ENCODE measurements around the gene ACP2. TPM values are rescaled to one million over a fixed set of nuclear protein-coding genes. Genes with fewer than 3 reads are reported as not detected.

Gene ACP2
- total RNA-seq, 1 donor from 2014 or later: 72.9 TPM

- ATAC-seq (peak; percentile 7), DNase-seq (ENCODE audit: low spot score) (no peak)
Observed at GRCh38 chr11:47244448-47245350, 3.9 kb downstream of the ACP2 start.

- DNase-seq (ENCODE audit: low spot score): peak; percentile 72
- peak; percentile 54 for ATAC-seq
Observed at GRCh38 chr11:47243454-47243853, 5.2 kb downstream of the ACP2 start.

- ATAC-seq (no peak), DNase-seq (ENCODE audit: low spot score) (no peak)
Observed at GRCh38 chr11:47242596-47243192, 5.9 kb downstream of the ACP2 start.

GRCh38 chr11:47241841-47242301 lies 6.7 kb downstream of the ACP2 start:
- no peak for ATAC-seq
- DNase-seq (ENCODE audit: low spot score): no peak

GRCh38 chr11:47239852-47240251 lies 8.8 kb downstream of the ACP2 start:
- DNase-seq (ENCODE audit: low spot score): no peak
- no peak for ATAC-seq

- no peak for ATAC-seq
Observed at GRCh38 chr11:47236482-47236881, 12.1 kb downstream of the ACP2 start.

GRCh38 chr11:47235163-47235562 lies 13.5 kb downstream of the ACP2 start:
- peak; percentile 2 for ATAC-seq
- DNase-seq (ENCODE audit: low spot score): no peak

More at GRCh38 chr11:47236482-47236881, 12.1 kb downstream of the ACP2 start:
- no peak for DNase-seq (ENCODE audit: low spot score)

GRCh38 chr11:47234669-47235100 lies 13.9 kb downstream of the ACP2 start:
- DNase-seq (ENCODE audit: low spot score) (peak; percentile 91), ATAC-seq (peak; percentile 77)

GRCh38 chr11:47233989-47234668 lies 14.5 kb downstream of the ACP2 start:
- ATAC-seq (peak; percentile 64), DNase-seq (ENCODE audit: low spot score) (no peak)

GRCh38 chr11:47233051-47233450 lies 15.6 kb downstream of the ACP2 start:
- DNase-seq (ENCODE audit: low spot score) (peak; percentile 81), ATAC-seq (peak; percentile 64)

GRCh38 chr11:47229161-47229560 lies 19.5 kb downstream of the ACP2 start:
- DNase-seq (ENCODE audit: low spot score) (no peak), ATAC-seq (no peak)

- ATAC-seq (no peak), DNase-seq (ENCODE audit: low spot score) (no peak)
Observed at GRCh38 chr11:47225552-47226400, 22.8 kb downstream of the ACP2 start.

GRCh38 chr11:47222696-47223095 lies 25.9 kb downstream of the ACP2 start:
- ATAC-seq (no peak), DNase-seq (ENCODE audit: low spot score) (no peak)

- ATAC-seq: no peak
- no peak for DNase-seq (ENCODE audit: low spot score)
Observed at GRCh38 chr11:47220401-47220821, 28.2 kb downstream of the ACP2 start.

- DNase-seq (ENCODE audit: low spot score): no peak
Observed at GRCh38 chr11:47216121-47216798, 32.4 kb downstream of the ACP2 start.

GRCh38 chr11:47215366-47215910 lies 33.2 kb downstream of the ACP2 start:
- DNase-seq (ENCODE audit: low spot score) (no peak), ATAC-seq (no peak)

More at GRCh38 chr11:47216121-47216798, 32.4 kb downstream of the ACP2 start:
- no peak for ATAC-seq

- DNase-seq (ENCODE audit: low spot score): peak; percentile 95
- ATAC-seq: peak; percentile 87
Observed at GRCh38 chr11:47213950-47214565, 34.6 kb downstream of the ACP2 start.

GRCh38 chr11:47212938-47213337 lies 35.7 kb downstream of the ACP2 start:
- ATAC-seq (peak; percentile 9), DNase-seq (ENCODE audit: low spot score) (peak; percentile 69)

GRCh38 chr11:47208628-47209027 lies 40.0 kb downstream of the ACP2 start:
- DNase-seq (ENCODE audit: low spot score) (no peak), ATAC-seq (peak; percentile 64)

All from left lobe of liver (tissue), 2 donors.